ENCODE data around the gene NME7.

GRCh38 chr1:169263059-169263458 lies 104.5 kb downstream of the NME7 start:
- TF ChIP-seq CTCF (IDR thresholded peaks at IDR 0.05) (no peak), POLR2A (IDR thresholded peaks at IDR 0.05) (no peak)
